Measurements from ENCODE around the gene B4GALT4. TPM values are rescaled to one million over a fixed set of nuclear protein-coding genes. Genes with fewer than 3 reads are reported as not detected.

B4GALT4 gene
- total RNA-seq, 4 donors from 2014 or later = 16.2 to 27.3 (median 21.2) TPM

DNA sequence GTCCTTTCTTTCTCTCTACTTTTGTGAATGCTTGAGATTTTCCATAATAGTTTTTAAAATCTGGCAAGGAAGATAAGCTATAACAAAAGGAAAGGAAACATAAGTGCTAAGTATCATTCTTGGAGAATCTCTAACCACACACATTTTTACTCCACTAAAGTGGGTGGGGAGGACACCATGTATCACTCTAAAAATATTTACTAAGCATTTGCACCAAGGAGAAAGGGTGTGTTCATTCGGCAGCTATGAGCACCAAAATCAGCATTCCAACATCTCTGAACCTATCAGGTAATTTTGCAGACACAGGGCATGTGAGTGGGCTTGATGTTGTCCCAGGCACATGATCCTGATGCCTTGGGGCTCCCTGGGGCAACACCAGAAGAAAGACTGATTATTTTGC lies 5.5 kb downstream of the B4GALT4 start:
- peaks cover 0 to 46% (median 14%) of the 10 kb centered on the region in 4 donors for H3K4me1 ChIP-seq
- H3K4me3 ChIP-seq = no peak overlapping the region
- no peaks in the 10 kb centered on the region for H3K27me3 ChIP-seq
- no peaks in the 10 kb centered on the region for H3K9me3 ChIP-seq
- DNase-seq (ENCODE audit: low spot score in 2 of 2) = no peak
- WGBS, 2 donors = 60 to 81% methylated on average over 1 of the region's 1 CpG
- TF ChIP-seq EP300 (IDR thresholded peaks at IDR 0.05) = no peak
- TF ChIP-seq POLR2A (IDR thresholded peaks at IDR 0.05) = no peak
- TF ChIP-seq, protein P1, sequence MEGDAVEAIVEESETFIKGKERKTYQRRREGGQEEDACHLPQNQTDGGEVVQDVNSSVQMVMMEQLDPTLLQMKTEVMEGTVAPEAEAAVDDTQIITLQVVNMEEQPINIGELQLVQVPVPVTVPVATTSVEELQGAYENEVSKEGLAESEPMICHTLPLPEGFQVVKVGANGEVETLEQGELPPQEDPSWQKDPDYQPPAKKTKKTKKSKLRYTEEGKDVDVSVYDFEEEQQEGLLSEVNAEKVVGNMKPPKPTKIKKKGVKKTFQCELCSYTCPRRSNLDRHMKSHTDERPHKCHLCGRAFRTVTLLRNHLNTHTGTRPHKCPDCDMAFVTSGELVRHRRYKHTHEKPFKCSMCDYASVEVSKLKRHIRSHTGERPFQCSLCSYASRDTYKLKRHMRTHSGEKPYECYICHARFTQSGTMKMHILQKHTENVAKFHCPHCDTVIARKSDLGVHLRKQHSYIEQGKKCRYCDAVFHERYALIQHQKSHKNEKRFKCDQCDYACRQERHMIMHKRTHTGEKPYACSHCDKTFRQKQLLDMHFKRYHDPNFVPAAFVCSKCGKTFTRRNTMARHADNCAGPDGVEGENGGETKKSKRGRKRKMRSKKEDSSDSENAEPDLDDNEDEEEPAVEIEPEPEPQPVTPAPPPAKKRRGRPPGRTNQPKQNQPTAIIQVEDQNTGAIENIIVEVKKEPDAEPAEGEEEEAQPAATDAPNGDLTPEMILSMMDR (IDR thresholded peaks at IDR 0.05) = no peak
- peaks cover 0 to 52% (median 5%) of the 10 kb centered on the region in 3 donors for H3K36me3 ChIP-seq
- peak overlapping the region in 2 of 4 donors; percentile 64 to 76 for H3K27ac ChIP-seq

DNA sequence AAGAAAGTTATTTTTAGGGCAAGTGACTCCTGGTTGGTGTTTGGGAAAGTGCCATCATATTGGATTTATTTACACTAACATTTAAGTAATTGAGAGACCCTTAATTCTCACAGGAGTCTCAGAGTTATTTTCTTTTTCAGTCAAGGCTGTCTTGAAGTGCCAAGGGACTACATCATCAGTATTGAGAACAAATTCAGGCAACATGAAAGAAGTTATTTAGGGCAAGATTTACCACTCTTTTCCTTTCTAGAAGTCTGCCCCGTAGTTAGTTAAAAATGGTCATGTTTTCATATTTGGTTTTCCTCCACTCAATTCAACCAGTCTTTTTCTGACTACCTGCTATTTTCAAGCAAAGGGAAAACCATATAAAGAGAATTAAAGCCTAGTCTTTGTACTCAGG lies 6.1 kb downstream of the B4GALT4 start:
- Histone ChIP-seq H3K4me1 (peaks cover 0 to 43% (median 14%) of the 10 kb centered on the region in 4 donors), H3K4me3 (no peak overlapping the region), H3K36me3 (peaks cover 0 to 57% (median 5%) of the 10 kb centered on the region in 3 donors), H3K27me3 (no peaks in the 10 kb centered on the region), H3K27ac (peak overlapping the region in 2 of 4 donors; percentile 58 to 76), H3K9me3 (no peaks in the 10 kb centered on the region)
- DNase-seq (ENCODE audit: low spot score in 2 of 2) = no peak
- TF ChIP-seq EP300 (IDR thresholded peaks at IDR 0.05) = no peak
- TF ChIP-seq, protein P1 (IDR thresholded peaks at IDR 0.05) = no peak
- TF ChIP-seq POLR2A (IDR thresholded peaks at IDR 0.05) = no peak
- WGBS, 2 donors = 66 to 67% methylated on average over 1 of the region's 1 CpG

GRCh38 chr3:119230745-119231144 lies 9.9 kb downstream of the B4GALT4 start:
- no peak overlapping the region for H3K4me3 ChIP-seq
- H3K4me1 ChIP-seq = peaks cover 0 to 13% (median 4%) of the 10 kb centered on the region in 4 donors
- TF ChIP-seq, protein P1 (IDR thresholded peaks at IDR 0.05) = no peak
- TF ChIP-seq POLR2A (IDR thresholded peaks at IDR 0.05) = no peak
- no peak for TF ChIP-seq EP300 (IDR thresholded peaks at IDR 0.05)
- DNase-seq (ENCODE audit: low spot score in 2 of 2) = no peak
- H3K36me3 ChIP-seq = peaks cover 0 to 90% (median 5%) of the 10 kb centered on the region in 3 donors
- H3K27ac ChIP-seq = no peak overlapping the region
- no peaks in the 10 kb centered on the region for H3K9me3 ChIP-seq
- H3K27me3 ChIP-seq = no peaks in the 10 kb centered on the region

GRCh38 chr3:119230071-119230470 lies 10.6 kb downstream of the B4GALT4 start:
- H3K9me3 ChIP-seq = no peaks in the 10 kb centered on the region
- H3K27me3 ChIP-seq = no peaks in the 10 kb centered on the region
- H3K4me1 ChIP-seq = peaks cover 0 to 8% (median 3%) of the 10 kb centered on the region in 4 donors
- peaks cover 0 to 88% (median 5%) of the 10 kb centered on the region in 3 donors for H3K36me3 ChIP-seq
- no peak for TF ChIP-seq POLR2A (IDR thresholded peaks at IDR 0.05)
- TF ChIP-seq, protein P1 (IDR thresholded peaks at IDR 0.05) = no peak
- TF ChIP-seq EP300 (IDR thresholded peaks at IDR 0.05) = no peak
- H3K27ac ChIP-seq = no peak overlapping the region
- 86 to 87% methylated on average over 7 of the region's 7 CpGs for WGBS, 2 donors
- H3K4me3 ChIP-seq = no peak overlapping the region
- no peak for DNase-seq (ENCODE audit: low spot score in 2 of 2)

DNA sequence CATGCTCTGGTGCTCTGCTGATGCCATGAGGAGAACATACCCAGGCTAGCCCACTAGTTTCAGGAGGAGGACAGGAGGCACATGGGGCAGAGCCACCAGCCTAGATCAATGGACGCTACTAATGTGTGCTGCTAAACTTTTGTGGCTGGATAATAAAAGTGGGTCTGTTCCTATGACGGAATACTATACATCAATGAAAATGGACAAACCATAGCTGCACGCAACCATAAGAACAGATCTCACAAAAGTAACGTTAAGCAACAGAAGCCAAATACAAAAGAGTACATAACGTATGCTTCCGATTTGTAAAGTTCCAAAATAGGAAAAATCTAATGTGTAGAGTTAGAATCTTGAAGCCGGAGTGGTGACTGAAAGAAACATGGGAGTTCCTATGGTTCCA lies 11.5 kb downstream of the B4GALT4 start:
- TF ChIP-seq POLR2A (IDR thresholded peaks at IDR 0.05) (no peak), EP300 (IDR thresholded peaks at IDR 0.05) (no peak)
- TF ChIP-seq, protein P1 (IDR thresholded peaks at IDR 0.05) = no peak
- Histone ChIP-seq H3K4me3 (no peak overlapping the region), H3K36me3 (peaks cover 0 to 82% (median 5%) of the 10 kb centered on the region in 3 donors), H3K27ac (no peak overlapping the region), H3K27me3 (no peaks in the 10 kb centered on the region), H3K9me3 (no peaks in the 10 kb centered on the region), H3K4me1 (no peaks in the 10 kb centered on the region)
- 88 to 89% methylated on average over 7 of the region's 7 CpGs for WGBS, 2 donors
- no peak for DNase-seq (ENCODE audit: low spot score in 2 of 2)

All from tibial nerve (tissue), 4 donors.